Measurements from ENCODE around the gene RAD51B. TPM values are rescaled to one million over a fixed set of nuclear protein-coding genes. Genes with fewer than 3 reads are reported as not detected.

Gene RAD51B
- total RNA-seq, 1 donor from 2014 or later, result 28.5 TPM

GRCh38 chr14:68639000-68639757 is 819.6 kb downstream of the RAD51B start:
- TF ChIP-seq POLR2AphosphoS5 (IDR thresholded peaks at IDR 0.05; ENCODE audit: insufficient read depth in 1 of 2, low read depth in 1 of 2) (no peak), POLR2A (IDR thresholded peaks at IDR 0.05) (no peak), CTCF (IDR thresholded peaks at IDR 0.05) (no peak)
- intact Hi-C loops (cut with DNase I), result no loop called here
- Histone ChIP-seq H3K9me3 (peaks cover 6% of the 10 kb centered on the region), H3K4me3 (no peak overlapping the region), H3K4me1 (peaks cover 45% of the 10 kb centered on the region), H3K27me3 (no peaks in the 10 kb centered on the region), H3K27ac (peak overlapping the region; percentile 82), H3K36me3 (no peaks in the 10 kb centered on the region)
- peak in 1 of 2 donors; percentile 84 for DNase-seq (ENCODE audit: extremely low spot score in 2 of 2)

DNA sequence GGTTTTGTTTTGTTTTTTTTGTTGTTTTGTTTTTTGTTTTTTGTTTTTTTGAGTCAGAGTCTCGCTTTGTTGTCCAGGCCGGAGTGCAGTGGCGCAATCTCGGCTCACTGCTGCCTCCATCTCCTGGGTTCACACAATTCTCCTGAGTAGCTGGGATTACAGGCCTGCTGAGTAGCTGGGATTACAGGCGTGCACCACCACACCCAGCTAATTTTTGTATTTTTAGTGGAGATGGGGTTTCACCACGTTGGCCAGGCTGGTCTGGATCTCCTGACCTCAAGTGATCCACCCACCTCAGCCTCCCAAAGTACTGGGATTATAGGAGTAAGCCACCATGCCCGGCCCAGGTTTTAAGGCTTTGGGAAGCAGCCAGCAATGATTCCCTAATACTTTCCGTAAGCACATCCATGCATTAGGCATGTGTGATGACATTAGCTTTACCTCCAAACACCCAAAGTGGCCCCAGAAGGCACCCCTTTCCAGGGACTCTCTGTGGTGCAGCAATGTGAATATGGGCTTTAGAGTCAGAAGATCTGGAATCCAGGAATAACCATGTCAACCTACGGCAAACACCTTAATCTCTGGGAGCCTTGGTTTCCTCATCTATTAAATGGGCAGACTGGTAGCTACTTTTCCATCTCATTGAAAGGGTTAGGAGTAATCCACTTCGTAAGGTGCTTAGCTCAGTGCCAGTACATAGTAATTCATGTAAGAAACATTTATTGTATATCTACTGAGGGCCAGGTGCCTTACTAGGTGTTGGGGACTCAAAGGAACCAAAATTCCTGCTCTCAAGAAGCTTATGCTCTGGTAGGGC is 820.4 kb downstream of the RAD51B start:
- peaks cover 6% of the 10 kb centered on the region for H3K9me3 ChIP-seq
- H3K4me1 ChIP-seq, result peaks cover 42% of the 10 kb centered on the region
- peak in 1 of 2 donors; percentile 83 for DNase-seq (ENCODE audit: extremely low spot score in 2 of 2)
- TF ChIP-seq CTCF (IDR thresholded peaks at IDR 0.05), result no peak
- TF ChIP-seq POLR2AphosphoS5 (IDR thresholded peaks at IDR 0.05; ENCODE audit: insufficient read depth in 1 of 2, low read depth in 1 of 2), result no peak
- TF ChIP-seq POLR2A (IDR thresholded peaks at IDR 0.05), result no peak
- no peak overlapping the region for H3K4me3 ChIP-seq
- H3K36me3 ChIP-seq, result no peaks in the 10 kb centered on the region
- H3K27me3 ChIP-seq, result no peaks in the 10 kb centered on the region
- peak overlapping the region; percentile 82 for H3K27ac ChIP-seq
- intact Hi-C loops (cut with DNase I), result no loop called here

GRCh38 chr14:68643673-68644072 is 824.1 kb downstream of the RAD51B start:
- peak in 1 of 2 donors; percentile 83 for DNase-seq (ENCODE audit: extremely low spot score in 2 of 2)
- Histone ChIP-seq H3K4me3 (no peak overlapping the region), H3K27ac (no peak overlapping the region), H3K9me3 (peaks cover 6% of the 10 kb centered on the region), H3K27me3 (no peaks in the 10 kb centered on the region), H3K36me3 (no peaks in the 10 kb centered on the region), H3K4me1 (peaks cover 15% of the 10 kb centered on the region)
- intact Hi-C loops (cut with DNase I), result no loop called here
- TF ChIP-seq POLR2AphosphoS5 (IDR thresholded peaks at IDR 0.05; ENCODE audit: insufficient read depth in 1 of 2, low read depth in 1 of 2) (no peak), CTCF (IDR thresholded peaks at IDR 0.05) (no peak), POLR2A (IDR thresholded peaks at IDR 0.05) (no peak)

- Histone ChIP-seq H3K36me3 (no peaks in the 10 kb centered on the region), H3K4me1 (peaks cover 15% of the 10 kb centered on the region), H3K4me3 (no peak overlapping the region), H3K27ac (no peak overlapping the region), H3K27me3 (no peaks in the 10 kb centered on the region), H3K9me3 (peaks cover 6% of the 10 kb centered on the region)
- no peak for TF ChIP-seq CTCF (IDR thresholded peaks at IDR 0.05)
- TF ChIP-seq POLR2AphosphoS5 (IDR thresholded peaks at IDR 0.05; ENCODE audit: insufficient read depth in 1 of 2, low read depth in 1 of 2), result no peak
- TF ChIP-seq POLR2A (IDR thresholded peaks at IDR 0.05), result no peak
- no peak for DNase-seq (ENCODE audit: extremely low spot score in 2 of 2)
- intact Hi-C loops (cut with DNase I), result no loop called here
These were observed 824.5 kb downstream of the RAD51B start for GRCh38 chr14:68644101-68644500.

Data from vagina (tissue), 2 donors.